K562 (cell line): Measurements from ENCODE around the gene CDYL2. TPM values are rescaled to one million over a fixed set of nuclear protein-coding genes. Genes with fewer than 3 reads are reported as not detected.

Experiments used
- ATAC-seq: fragments of 200-7000 bp; cut with Tn5 transposase; 3 replicates; pipeline ENCODE4 v1.9.1; 2020; ENCODE audit warnings: moderate library complexity
- BruUV-seq: library from RNA; stranded (reverse); fragments of 400-500 nt; replicated peaks from 2 replicates; lab custom pipeline; 2021; lab: Mats Ljungman, UMichigan
- CTCF ChIA-PET: fragments of 300-600 bp; formaldehyde crosslinking; extraction: SDS; loops from one replicate; lab custom pipeline; 2021; ENCODE audit warnings: low intra/inter-chr PET ratio; lab: Yijun Ruan, JAX
- POLR2A ChIA-PET: fragments of 300-600, 350-650 bp; sonication (Branson Sonifier 250); formaldehyde crosslinking; extraction: SDS; loops from one replicate; lab custom pipeline; 2021; ENCODE audit warnings: antibody characterized with exemption, inconsistent platforms; lab: Yijun Ruan, JAX
- DNase-seq, 4 experiments: peaks; one replicate each; pipeline versions ENCODE4 v3.0.0 to v3.0.0-alpha.2; 2011 to 2018; ENCODE audit warnings: low spot score in 3 of 4, mixed read lengths in 3 of 4; ENCODE audit errors: extremely low read depth in 1 of 4
- FAIRE-seq: peaks from 2 replicates; lab custom pipeline; 2011; peaks lifted over from hg19 to GRCh38; lab: Jason Lieb, UNC
- H2AFZ ChIP-seq: 2 replicates; pipeline ENCODE4 v1.6.0; 2011; ENCODE audit warnings: low read depth, low read length, control low read depth, inconsistent platforms
- H3K27ac ChIP-seq: fragments of 200-600 bp; 3 replicates; pipeline ENCODE4 v1.8.0; 2011; ENCODE audit warnings: low read depth, mild to moderate bottlenecking, control low read depth, inconsistent platforms, low read length, moderate library complexity, mixed read lengths; ENCODE audit errors: extremely low read depth
- H3K27me3 ChIP-seq, 2 experiments: fragments of 300-600 bp in 1 of 2; 2 replicates in 1 of 2; 3 replicates in 1 of 2; pipeline versions ENCODE4 v1.6.0 to v1.8.0; 2011; ENCODE audit warnings: inconsistent platforms in 2 of 2, low read length in 2 of 2, mild to moderate bottlenecking in 1 of 2, mixed read lengths in 1 of 2, moderate library complexity in 1 of 2; ENCODE audit not compliant: control insufficient read depth in 2 of 2, insufficient read depth in 2 of 2
- H3K36me3 ChIP-seq: fragments of 300-600 bp; 3 replicates; pipeline ENCODE4 v1.8.0; 2011; ENCODE audit warnings: mild to moderate bottlenecking, low read length, inconsistent platforms; ENCODE audit not compliant: control insufficient read depth, insufficient read depth
- H3K4me1 ChIP-seq, 2 experiments: fragments of 200-600 bp in 1 of 2; replicated peaks in 1 of 2; 2 replicates in 1 of 2; 3 replicates in 1 of 2; pipeline versions ENCODE4 v1.5.1 to v1.8.0; 2011; ENCODE audit warnings: inconsistent platforms in 2 of 2, low read length in 2 of 2, mild to moderate bottlenecking in 1 of 2, mixed read lengths in 1 of 2, moderate library complexity in 1 of 2; ENCODE audit not compliant: control insufficient read depth in 2 of 2, insufficient read depth in 2 of 2
- H3K4me2 ChIP-seq: 2 replicates; pipeline ENCODE4 v1.6.1; 2011; ENCODE audit warnings: low read length, control low read depth, inconsistent platforms, mixed read lengths; ENCODE audit not compliant: insufficient read depth
- H3K4me3 ChIP-seq: fragments of 200-600 bp; sonication (generic), shearing (Covaris generic); 2 replicates; pipeline ENCODE4 v1.5.1; 2016; ENCODE audit warnings: control low read depth, inconsistent platforms
- H3K79me2 ChIP-seq: fragments of 200-600 bp; 3 replicates; pipeline ENCODE4 v1.8.0; 2011; ENCODE audit warnings: low read length, inconsistent platforms; ENCODE audit not compliant: control insufficient read depth, insufficient read depth
- H3K9ac ChIP-seq, 2 experiments: 2 replicates each; pipeline versions ENCODE4 v1.6.0 to v1.6.1; 2011; ENCODE audit warnings: low read depth in 2 of 2, low read length in 2 of 2, control low read depth in 1 of 2, inconsistent platforms in 1 of 2, mild to moderate bottlenecking in 1 of 2, mixed read lengths in 1 of 2; ENCODE audit not compliant: insufficient read depth in 1 of 2
- H3K9me1 ChIP-seq: one replicate; pipeline ENCODE4 v1.6.0; 2011; ENCODE audit warnings: inconsistent platforms, mild to moderate bottlenecking, low read length, moderate library complexity; ENCODE audit not compliant: control insufficient read depth, insufficient read depth
- H3K9me3 ChIP-seq: replicated peaks from 2 replicates; pipeline ENCODE4 v1.5.1; 2011; ENCODE audit warnings: low read depth, low read length, inconsistent platforms; ENCODE audit not compliant: control insufficient read depth, insufficient read depth
- H4K20me1 ChIP-seq: replicated peaks from 2 replicates; pipeline ENCODE4 v1.6.1; 2011; ENCODE audit warnings: low read length, inconsistent platforms, mixed read lengths; ENCODE audit not compliant: control insufficient read depth, insufficient read depth
- ATF3 ChIP-seq, 2 experiments: fragments of 450-650 bp in 1 of 2; sonication (generic) in 1 of 2; formaldehyde crosslinking in 1 of 2; IDR thresholded peaks in 1 of 2; conservative IDR thresholded peaks in 1 of 2; 2 replicates each; pipeline versions ENCODE4 v1.6.1 to v1.8.1; 2016 to 2023; ENCODE audit warnings: mild to moderate bottlenecking in 2 of 2, moderate library complexity in 2 of 2, inconsistent platforms in 1 of 2, missing genetic modification reagents in 1 of 2
- BCOR ChIP-seq: fragments of 450-650 bp; IDR thresholded peaks from 2 replicates; pipeline ENCODE4 v1.6.1; 2016
- ERF ChIP-seq: fragments of 450-650 bp; formaldehyde crosslinking; IDR thresholded peaks from 2 replicates; pipeline ENCODE4 v1.4.0; 2020; ENCODE audit warnings: mild to moderate bottlenecking, mixed read lengths
- FOXA1 ChIP-seq: fragments of 450-650 bp; IDR thresholded peaks from 2 replicates; pipeline ENCODE4 v1.6.1; 2016; ENCODE audit warnings: mild to moderate bottlenecking, borderline replicate concordance
- GTF2A2 ChIP-seq: IDR thresholded peaks from 2 replicates; pipeline ENCODE4 v1.6.1; 2016; ENCODE audit warnings: mild to moderate bottlenecking, missing genetic modification characterization, missing compliant biosample characterization
- HCFC1 ChIP-seq: IDR thresholded peaks from 2 replicates; pipeline ENCODE4 v1.6.1; 2012; ENCODE audit warnings: low read depth, low read length, improper control_type of control experiment
- IRF2 ChIP-seq: sonication (generic); formaldehyde crosslinking; IDR thresholded peaks from 2 replicates; pipeline ENCODE4 v1.8.1; 2022; ENCODE audit warnings: mild to moderate bottlenecking, missing genetic modification reagents
- MAFF ChIP-seq: IDR thresholded peaks from 2 replicates; pipeline ENCODE4 v1.6.1; 2012; ENCODE audit warnings: low read length, improper control_type of control experiment
- POLR2H ChIP-seq: IDR thresholded peaks from 2 replicates; pipeline ENCODE4 v1.6.1; 2016; ENCODE audit warnings: missing genetic modification characterization, low read depth, mild to moderate bottlenecking, control low read depth, missing compliant biosample characterization, moderate library complexity
- PPARD ChIP-seq: fragments of 250-450 bp; sonication (Bioruptor Pico); IDR thresholded peaks from 2 replicates; pipeline ENCODE4 v1.8.0; 2022; ENCODE audit warnings: inconsistent platforms, mild to moderate bottlenecking, moderate library complexity
- RAD21 ChIP-seq, 2 experiments: fragments of 250-450 bp in 1 of 2; fragments of 450-650 bp in 1 of 2; sonication (Bioruptor Pico) in 1 of 2; formaldehyde crosslinking in 1 of 2; IDR thresholded peaks in 1 of 2; conservative IDR thresholded peaks in 1 of 2; 2 replicates each; pipeline versions ENCODE4 v1.4.0 to v1.8.0; 2020 to 2022; ENCODE audit warnings: mild to moderate bottlenecking in 2 of 2, moderate library complexity in 1 of 2
- RBM14 ChIP-seq: fragments of 200-400 bp; formaldehyde crosslinking; IDR thresholded peaks from 2 replicates; pipeline ENCODE4 v1.6.1; 2018; ENCODE audit warnings: low read depth, mild to moderate bottlenecking, low read length, moderate library complexity, borderline replicate concordance; ENCODE audit not compliant: insufficient read depth
- SNIP1 ChIP-seq: fragments of 450-650 bp; IDR thresholded peaks from 2 replicates; pipeline ENCODE4 v1.7.1; 2017; ENCODE audit warnings: low read depth, mild to moderate bottlenecking
- TAF1 ChIP-seq: IDR thresholded peaks from 2 replicates; pipeline ENCODE4 v1.6.1; 2011; ENCODE audit warnings: mild to moderate bottlenecking, low read length, moderate library complexity; ENCODE audit not compliant: insufficient read depth, control insufficient read depth, severe bottlenecking; ENCODE audit errors: extremely low read depth
- ZBTB9 ChIP-seq: fragments of 450-650 bp; formaldehyde crosslinking; IDR thresholded peaks from 2 replicates; pipeline ENCODE4 v1.4.0; 2020; ENCODE audit warnings: mild to moderate bottlenecking, moderate library complexity
- ZNF3 ChIP-seq: fragments of 250-450 bp; sonication (Bioruptor Pico); IDR thresholded peaks from 2 replicates; pipeline ENCODE4 v1.5.0; 2021; ENCODE audit warnings: mild to moderate bottlenecking, moderate library complexity
- WGBS: fragments of 100-300 bp; shearing (Covaris generic); methylation state at CpG from one replicate; pipeline ENCODE4 v1.1.6; 2016; ENCODE audit warnings: low coverage, mixed read lengths; ENCODE audit not compliant: insufficient coverage; ENCODE audit errors: missing lambda C conversion rate; 5-methylcytosine and 5-hydroxymethylcytosine counted together
- in situ Hi-C: fragments of 300-500 bp; cut with MboI; formaldehyde crosslinking; loops from 4 replicates; pipeline ENCODE4 v1.15.0; 2018; ENCODE audit warnings: inconsistent platforms, mixed read lengths
- intact Hi-C: fragments of 100-400 bp; cut with micrococcal nuclease; formaldehyde crosslinking; loops from 2 replicates; pipeline ENCODE4 v1.14.2; 2022
- polyA plus RNA-seq, 8 experiments: library from polyadenylated mRNA; depleted of rRNA in 4 of 8; stranded (reverse) in 5 of 8; unstranded in 3 of 8; fragments of >200 nt; fragmentation: Nextera tagmentation in 2 of 8; fragmentation: Illumina TruSeq in 1 of 8; extraction: Ambion mirVana in 2 of 8; extraction: Trizol in 1 of 8; gene quantifications; 2 replicates each; pipeline versions ENCODE4 v1.2.1 to v1.2.3, GENCODE V29; 2011 to 2014; ENCODE audit warnings: inconsistent platforms in 1 of 8, missing spikeins in 1 of 8
- total RNA-seq, 7 experiments: library from RNA; depleted of rRNA in 6 of 7; stranded (reverse); fragments of >200 nt in 6 of 7; fragmentation: Illumina TruSeq in 2 of 7; extraction: Trizol in 2 of 7; gene quantifications; 2 replicates each; pipeline versions ENCODE4 v1.2.1 to v1.2.3, GENCODE V29; 2011 to 2021; ENCODE audit warnings: low replicate concordance in 1 of 7
- TF ChIP-seq, protein P1 (sequence below): fragments of 250-450 bp; sonication (Bioruptor Pico); IDR thresholded peaks from 2 replicates; pipeline ENCODE4 v1.5.0; 2021

Gene CDYL2
- total and polyA plus RNA-seq, 9 of the 15 experiments (the other 6 are each of a cell fraction or from before 2014, with no cell fraction given) = under 0.01 to 0.04 (median 0.01) TPM; not detected in 6

GRCh38 chr16:80615735-80616134, 188.7 kb downstream of the CDYL2 start:
- no peak for FAIRE-seq
- Histone ChIP-seq H3K4me3 (no peak overlapping the region), H3K27me3 (peaks cover 2 to 58% of the 10 kb centered on the region in 2 experiments; a peak in 3 of 5 replicates), H3K36me3 (no peaks in the 10 kb centered on the region), H3K4me1 (no peaks in the 10 kb centered on the region), H4K20me1 (no peaks in the 10 kb centered on the region), H3K9ac (no peak overlapping the region), H3K79me2 (no peaks in the 10 kb centered on the region), H3K4me2 (no peak overlapping the region), H3K27ac (no peak overlapping the region), H3K9me3 (no peaks in the 10 kb centered on the region), H3K9me1 (no peaks in the 10 kb centered on the region), H2AFZ (no peak overlapping the region)
- no peak for ATAC-seq
- ChIA-PET POLR2A (no interaction called here), CTCF (no interaction called here)
- BruUV-seq = no TSS peak
- intact Hi-C loops (no loop called here), in situ Hi-C loops (no loop called here)
- DNase-seq = no peak
- WGBS = 0% methylated on average over 12 of the region's 12 CpGs
- no peak for TF ChIP-seq POLR2H
- no peak for TF ChIP-seq ERF
- TF ChIP-seq FOXA1 = no peak
- TF ChIP-seq RBM14 = no peak
- no peak for TF ChIP-seq HCFC1
- no peak for TF ChIP-seq BCOR
- TF ChIP-seq SNIP1 = no peak
- no peak for TF ChIP-seq PPARD (CRISPR knock-in tag)
- TF ChIP-seq, protein P1, sequence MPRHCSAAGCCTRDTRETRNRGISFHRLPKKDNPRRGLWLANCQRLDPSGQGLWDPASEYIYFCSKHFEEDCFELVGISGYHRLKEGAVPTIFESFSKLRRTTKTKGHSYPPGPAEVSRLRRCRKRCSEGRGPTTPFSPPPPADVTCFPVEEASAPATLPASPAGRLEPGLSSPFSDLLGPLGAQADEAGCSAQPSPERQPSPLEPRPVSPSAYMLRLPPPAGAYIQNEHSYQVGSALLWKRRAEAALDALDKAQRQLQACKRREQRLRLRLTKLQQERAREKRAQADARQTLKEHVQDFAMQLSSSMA (CRISPR knock-in tag) = no peak
- TF ChIP-seq GTF2A2 (tag) = no peak
- TF ChIP-seq ATF3 (IDR thresholded peaks at IDR 0.05) = no peak
- no peak for TF ChIP-seq ATF3 (CRISPR knock-in tag; conservative IDR thresholded peaks at IDR 0.05)
- no peak for TF ChIP-seq MAFF
- no peak for TF ChIP-seq RAD21 (CRISPR knock-in tag; conservative IDR thresholded peaks at IDR 0.05 in 1 of 2, IDR thresholded peaks at IDR 0.05 in 1 of 2)
- no peak for TF ChIP-seq ZNF3 (CRISPR knock-in tag)
- TF ChIP-seq ZBTB9 (CRISPR knock-in tag) = no peak
- TF ChIP-seq TAF1 = no peak
- TF ChIP-seq IRF2 (CRISPR knock-in tag) = no peak
